ENCODE data around the gene WASHC1. TPM values are rescaled to one million over a fixed set of nuclear protein-coding genes. Genes with fewer than 3 reads are reported as not detected.
A peak's percentile ranks its signal among the peaks of the same experiment; 100 is the strongest.
"Not testable (repeated sequence)": the region's sequence is repeated elsewhere in the genome, so short reads cannot be mapped to it uniquely, and the experiment has no call there.

The WASHC1 gene
- total RNA-seq, 1 donor from 2014 or later: 2.9 TPM

- not testable (repeated sequence) for H3K4me3 ChIP-seq (ENCODE audit: low read depth, low read length); DNase-seq (ENCODE audit: low read depth)
These were observed 7.6 kb downstream of the WASHC1 start for GRCh38 chr9:21621-22020.

- not testable (repeated sequence) for H3K4me3 ChIP-seq (ENCODE audit: low read depth, low read length); DNase-seq (ENCODE audit: low read depth)
These were observed 12.4 kb downstream of the WASHC1 start for GRCh38 chr9:16875-17274.

DNA sequence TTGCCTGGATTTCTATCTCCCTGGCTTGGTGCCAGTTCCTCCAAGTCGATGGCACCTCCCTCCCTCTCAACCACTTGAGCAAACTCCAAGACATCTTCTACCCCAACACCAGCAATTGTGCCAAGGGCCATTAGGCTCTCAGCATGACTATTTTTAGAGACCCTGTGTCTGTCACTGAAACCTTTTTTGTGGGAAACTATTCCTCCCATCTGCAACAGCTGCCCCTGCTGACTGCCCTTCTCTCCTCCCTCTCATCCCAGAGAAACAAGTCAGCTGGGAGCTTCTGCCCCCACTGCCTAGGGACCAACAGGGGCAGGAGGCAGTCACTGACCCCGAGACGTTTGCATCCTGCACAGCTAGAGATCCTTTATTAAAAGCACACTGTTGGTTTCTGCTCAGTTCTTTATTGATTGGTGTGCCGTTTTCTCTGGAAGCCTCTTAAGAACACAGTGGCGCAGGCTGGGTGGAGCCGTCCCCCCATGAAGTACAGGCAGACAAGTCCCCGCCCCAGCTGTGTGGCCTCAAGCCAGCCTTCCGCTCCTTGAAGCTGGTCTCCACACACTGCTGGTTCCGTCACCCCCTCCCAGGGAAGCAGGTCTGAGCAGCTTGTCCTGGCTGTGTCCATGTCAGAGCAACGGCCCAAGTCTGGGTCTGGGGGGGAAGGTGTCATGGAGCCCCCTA is 15.0 kb downstream of the WASHC1 start:
- DNase-seq (ENCODE audit: low read depth); H3K4me3 ChIP-seq (ENCODE audit: low read depth, low read length): not testable (repeated sequence)

DNA sequence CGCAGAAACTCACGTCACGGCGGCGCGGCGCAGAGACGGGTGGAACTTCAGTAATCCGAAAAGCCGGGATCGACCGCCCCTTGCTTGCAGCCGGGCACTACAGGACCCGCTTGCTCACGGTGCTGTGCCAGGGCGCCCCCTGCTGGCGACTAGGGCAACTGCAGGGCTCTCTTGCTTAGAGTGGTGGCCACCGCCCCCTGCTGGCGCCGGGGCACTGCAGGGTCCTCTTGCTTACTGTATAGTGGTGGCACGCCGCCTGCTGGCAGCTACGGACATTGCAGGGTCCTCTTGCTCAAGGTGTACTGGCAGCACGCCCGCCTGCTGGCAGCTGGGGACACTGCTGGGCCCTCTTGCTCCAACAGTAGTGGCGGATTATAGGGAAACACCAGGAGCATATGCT is 18.1 kb downstream of the WASHC1 start:
- DNase-seq (ENCODE audit: low read depth); H3K4me3 ChIP-seq (ENCODE audit: low read depth, low read length): not testable (repeated sequence)
- TF ChIP-seq CTCF (conservative IDR thresholded peaks at IDR 0.05; ENCODE audit: low read depth, low read length): peak; percentile 44

GRCh38 chr9:10653-11053 is 18.6 kb downstream of the WASHC1 start:
- DNase-seq (ENCODE audit: low read depth); H3K4me3 ChIP-seq (ENCODE audit: low read depth, low read length): not testable (repeated sequence)

DNA sequence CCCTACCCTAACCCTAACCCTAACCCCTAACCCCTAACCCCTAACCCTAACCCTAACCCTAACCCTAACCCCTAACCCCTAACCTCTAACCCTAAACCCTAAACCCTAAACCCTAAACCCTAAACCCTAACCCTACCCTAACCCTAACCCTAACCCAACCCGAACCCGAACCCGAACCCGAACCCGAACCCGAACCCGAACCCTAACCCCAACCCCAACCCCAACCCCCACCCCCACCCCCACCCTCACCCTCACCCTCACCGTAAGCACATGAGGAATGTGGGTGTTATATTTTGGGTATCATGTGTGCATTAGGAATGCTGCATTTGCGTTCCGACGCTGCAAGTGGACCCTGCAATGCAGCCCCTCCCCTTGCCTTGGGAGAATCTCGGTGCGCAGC is 19.0 kb downstream of the WASHC1 start:
- H3K4me3 ChIP-seq (ENCODE audit: low read depth, low read length); DNase-seq (ENCODE audit: low read depth): not testable (repeated sequence)

Other genes with a start within 250 kb of the WASHC1 start
- gene FOXD4, start 89.0 kb upstream of the WASHC1 start, total RNA-seq: 0.07 and 0.46 TPM in 2 replicates
- gene ZNG1A, start 149.6 kb upstream of the WASHC1 start, total RNA-seq: 24.5 and 48.7 TPM in 2 replicates
- 0.51 and 0.92 TPM in 2 replicates for gene DOCK8, start 185.4 kb upstream of the WASHC1 start, total RNA-seq

All from epithelial cell of proximal tubule (primary cell).